Right cardiac atrium (tissue), 5 donors: ENCODE data around the gene COL5A1. TPM values are rescaled to one million over a fixed set of nuclear protein-coding genes. Genes with fewer than 3 reads are reported as not detected.
"Not testable (repeated sequence)": the region's sequence is repeated elsewhere in the genome, so short reads cannot be mapped to it uniquely, and the experiment has no call there.

ENCODE experiments used
- ATAC-seq, 2 donors: fragments of 200-7000 bp; cut with Tn5 transposase; one replicate each; pipeline versions ENCODE4 v1.8.0 to v1.9.1; 2020; ENCODE audit warnings: moderate library complexity in 2 of 2, mild to moderate bottlenecking in 1 of 2
- DNase-seq, 3 donors: peaks; one replicate each; pipeline ENCODE4 v3.0.0-alpha.2; 2020
- H3K27ac ChIP-seq: one replicate; pipeline ENCODE4 v1.5.1; 2013; ENCODE audit warnings: mild to moderate bottlenecking, low read length, control low read depth, moderate library complexity
- H3K27me3 ChIP-seq: one replicate; pipeline ENCODE4 v1.6.1; 2013; ENCODE audit not compliant: control insufficient read depth, insufficient read depth
- H3K4me1 ChIP-seq: one replicate; pipeline ENCODE4 v1.6.1; 2013; ENCODE audit warnings: low read length; ENCODE audit not compliant: control insufficient read depth, insufficient read depth
- H3K4me3 ChIP-seq: one replicate; pipeline ENCODE4 v1.5.1; 2013; ENCODE audit warnings: low read length, control low read depth
- H3K9me3 ChIP-seq: one replicate; pipeline ENCODE4 v1.6.1; 2013; ENCODE audit warnings: low read length; ENCODE audit not compliant: control insufficient read depth
- WGBS: extraction: QIAGEN DNeasy Blood & Tissue Kit; methylation state at CpG from one replicate; pipeline ENCODE4 v1.1.7; 2013; 5-methylcytosine and 5-hydroxymethylcytosine counted together
- intact Hi-C, 4 donors: fragments of 100-400 bp; cut with DNase I; formaldehyde crosslinking; loops; one replicate each; pipeline versions ENCODE4 v1.11.0 to v1.14.0; 2022 to 2023
- polyA plus RNA-seq: library from polyadenylated mRNA; stranded (reverse); fragments of 200-250 nt; gene quantifications from one replicate; pipeline ENCODE4 v1.2.3, GENCODE V29; 2013
- total RNA-seq, 4 donors: library from RNA; stranded (reverse); fragmentation: NEBNext Ultra II Directional; extraction: Animal tissue kit (Norgen Biotek cat#: 25700); gene quantifications; one replicate each; pipeline ENCODE4 v1.2.1, GENCODE V29; 2021
- donor health status: healthy with polysubstance abuse.
- donor health status: DM: no; HTN: yes; CAD: no.
- donor health status: DM: no; HTN: no; CAD: no.
- donor health status: DM: no; HTN: yes; CAD: no; lungs with severe emphysema.
- donor health status: DM: yes; HTN: yes; CAD: no.

Gene COL5A1
- total and polyA plus RNA-seq, 5 donors = 15.4 to 35.8 (median 22.7) TPM

- peak; percentile 29 to 77 (median 76) for DNase-seq
- ATAC-seq = peak; percentile 10 to 32
Measured at GRCh38 chr9:134681061-134681661, 39.6 kb downstream of the COL5A1 start.

GRCh38 chr9:134682026-134682425, 40.4 kb downstream of the COL5A1 start:
- Histone ChIP-seq H3K4me1 (no peaks in the 10 kb centered on the region), H3K27me3 (no peaks in the 10 kb centered on the region), H3K9me3 (no peaks in the 10 kb centered on the region), H3K4me3 (no peak overlapping the region), H3K27ac (no peak overlapping the region)
- peak; percentile 47 to 61 for ATAC-seq
- 61% methylated on average over 15 of the region's 15 CpGs for WGBS
- peak; percentile 28 to 73 (median 72) for DNase-seq
- intact Hi-C loops = loop anchor here in 1 of 4 donors (5.0 kb wide), 1 partner anchor 225 kb away; no protein-coding TSS in a partner anchor

More at GRCh38 chr9:134681061-134681661, 39.6 kb downstream of the COL5A1 start:
- no peaks in the 10 kb centered on the region for H3K27me3 ChIP-seq
- intact Hi-C loops = loop anchor here in 1 of 4 donors (5.0 kb wide), 1 partner anchor 224 kb away; no protein-coding TSS in a partner anchor
- no peak overlapping the region for H3K4me3 ChIP-seq
- WGBS = 43% methylated on average over 22 of the region's 22 CpGs
- no peaks in the 10 kb centered on the region for H3K4me1 ChIP-seq
- H3K27ac ChIP-seq = no peak overlapping the region
- H3K9me3 ChIP-seq = no peaks in the 10 kb centered on the region

- Histone ChIP-seq H3K27ac (no peak overlapping the region), H3K27me3 (no peaks in the 10 kb centered on the region), H3K4me1 (no peaks in the 10 kb centered on the region), H3K4me3 (no peak overlapping the region), H3K9me3 (no peaks in the 10 kb centered on the region)
- intact Hi-C loops = loop anchor here in 1 of 4 donors (5.0 kb wide), 1 partner anchor 226 kb away; no protein-coding TSS in a partner anchor
- DNase-seq (peak in 2 of 3 donors; percentile 11 to 39), ATAC-seq (no peak)
- whole genome bisulfite sequencing = 67% methylated on average over 25 of the region's 25 CpGs
Measured at GRCh38 chr9:134682651-134683364, 41.2 kb downstream of the COL5A1 start.

DNA sequence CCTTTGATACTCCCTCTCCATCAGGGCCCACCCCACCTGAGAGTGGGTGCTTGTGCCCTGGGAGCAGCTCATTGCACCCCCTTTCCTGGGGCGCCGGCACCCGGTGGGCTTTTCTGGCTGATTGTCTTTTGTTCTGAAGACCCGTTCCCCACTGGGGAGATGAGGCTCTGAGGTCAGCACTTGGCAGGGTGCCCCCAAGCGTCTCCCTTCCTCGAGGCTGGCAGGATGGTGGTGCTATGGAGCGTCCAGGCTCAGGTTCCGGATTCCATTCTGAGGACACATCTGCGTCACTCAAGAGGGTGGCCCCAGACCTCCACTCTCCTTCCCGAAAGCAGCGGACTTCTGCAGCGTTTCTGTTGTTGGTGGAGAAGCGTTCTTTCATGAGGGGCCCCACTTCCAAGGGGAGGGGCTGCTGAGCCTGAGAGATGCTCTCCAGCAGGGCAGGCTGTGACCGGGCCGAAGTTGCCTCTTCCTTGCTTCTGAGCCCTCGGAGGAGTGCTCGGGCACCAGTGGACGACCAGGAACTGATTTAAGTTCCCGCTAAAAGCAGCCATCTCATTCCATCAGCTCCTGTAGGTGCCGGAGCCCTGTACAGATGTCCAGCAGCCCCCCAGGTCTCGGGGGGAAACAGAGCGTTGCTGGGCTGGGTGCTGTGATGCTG, 42.2 kb downstream of the COL5A1 start:
- DNase-seq (peak; percentile 69 to 84 (median 79)), ATAC-seq (peak in 1 of 2 donors; percentile 45)
- Histone ChIP-seq H3K27me3 (no peaks in the 10 kb centered on the region), H3K27ac (no peak overlapping the region), H3K9me3 (no peaks in the 10 kb centered on the region), H3K4me1 (no peaks in the 10 kb centered on the region), H3K4me3 (no peak overlapping the region)
- WGBS = 71% methylated on average over 22 of the region's 22 CpGs
- intact Hi-C loops = loop anchor here in 1 of 4 donors (5.0 kb wide), 1 partner anchor 227 kb away; no protein-coding TSS in a partner anchor

GRCh38 chr9:134684375-134684723, 42.7 kb downstream of the COL5A1 start:
- Histone ChIP-seq H3K4me3 (no peak overlapping the region), H3K27me3 (no peaks in the 10 kb centered on the region), H3K27ac (no peak overlapping the region), H3K9me3 (no peaks in the 10 kb centered on the region), H3K4me1 (no peaks in the 10 kb centered on the region)
- no peak for ATAC-seq
- no peak for DNase-seq
- intact Hi-C loops = loop anchor here in 1 of 4 donors (5.0 kb wide), 1 partner anchor 227 kb away; no protein-coding TSS in a partner anchor
- 94% methylated on average over 3 of the region's 3 CpGs for WGBS

GRCh38 chr9:134684941-134685340, 43.3 kb downstream of the COL5A1 start:
- DNase-seq, H3K27me3 ChIP-seq, H3K4me3 ChIP-seq, H3K27ac ChIP-seq, H3K9me3 ChIP-seq, ATAC-seq, H3K4me1 ChIP-seq: not testable (repeated sequence)
- intact Hi-C loops = loop anchor here in 1 of 4 donors (5.0 kb wide), 1 partner anchor 228 kb away; no protein-coding TSS in a partner anchor

DNA sequence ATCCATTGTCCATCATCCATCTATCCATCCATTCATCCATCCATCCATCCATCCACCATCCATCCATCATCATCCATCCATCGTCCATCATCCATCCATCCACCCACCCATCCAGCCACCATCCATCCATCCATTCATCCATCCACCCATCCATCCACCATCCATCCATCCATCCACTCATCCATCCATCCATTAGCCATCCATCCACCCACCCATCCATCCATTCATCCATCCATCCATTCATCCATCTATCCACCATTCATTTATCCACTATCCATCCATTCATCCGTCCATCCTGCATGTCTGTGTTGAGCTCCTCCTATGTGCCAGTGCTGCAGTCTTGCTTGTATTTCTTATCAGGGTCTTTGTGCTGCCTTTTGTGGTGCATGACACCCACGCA, 44.2 kb downstream of the COL5A1 start:
- no peak for DNase-seq
- Histone ChIP-seq H3K27me3 (no peaks in the 10 kb centered on the region), H3K27ac (no peak overlapping the region), H3K4me1 (no peaks in the 10 kb centered on the region), H3K9me3 (no peaks in the 10 kb centered on the region), H3K4me3 (no peak overlapping the region)
- intact Hi-C loops = no loop called here
- WGBS = 94% methylated on average over 3 of the region's 3 CpGs
- ATAC-seq = no peak

DNA sequence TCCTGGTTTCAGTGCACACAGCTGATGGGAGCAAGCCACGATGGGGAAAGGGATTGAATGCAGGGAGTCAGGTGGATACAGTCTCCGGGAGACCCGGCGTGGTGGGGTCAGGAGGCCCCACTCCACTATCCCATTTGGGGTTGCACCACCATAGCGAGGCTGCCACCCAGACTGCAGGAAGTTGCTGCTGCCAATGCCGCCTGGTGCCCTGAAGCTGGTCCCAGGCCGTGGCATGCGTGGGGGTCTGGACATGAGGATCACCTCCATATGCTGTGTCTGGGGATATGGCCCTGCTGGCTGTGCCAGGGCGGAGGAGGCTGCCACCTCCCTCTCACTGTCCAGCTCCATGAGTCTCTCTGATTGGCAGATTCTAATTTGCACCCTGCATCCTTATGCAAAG, 45.3 kb downstream of the COL5A1 start:
- intact Hi-C loops = no loop called here
- Histone ChIP-seq H3K27ac (no peak overlapping the region), H3K4me3 (no peak overlapping the region), H3K27me3 (no peaks in the 10 kb centered on the region), H3K4me1 (no peaks in the 10 kb centered on the region), H3K9me3 (no peaks in the 10 kb centered on the region)
- 84% methylated on average over 9 of the region's 9 CpGs for WGBS
- ATAC-seq (no peak), DNase-seq (peak in 2 of 3 donors; percentile 4 to 15)

- H3K4me1 ChIP-seq = no peaks in the 10 kb centered on the region
- peak in 2 of 3 donors; percentile 10 to 29 for DNase-seq
- no peaks in the 10 kb centered on the region for H3K9me3 ChIP-seq
- intact Hi-C loops = no loop called here
- H3K27ac ChIP-seq = no peak overlapping the region
- H3K4me3 ChIP-seq = no peak overlapping the region
- ATAC-seq = no peak
- 91% methylated on average over 10 of the region's 10 CpGs for WGBS
- no peaks in the 10 kb centered on the region for H3K27me3 ChIP-seq
Measured at GRCh38 chr9:134687556-134687955, 46.0 kb downstream of the COL5A1 start.

GRCh38 chr9:134688231-134688630, 46.6 kb downstream of the COL5A1 start:
- peak in 2 of 3 donors; percentile 10 to 57 for DNase-seq
- no peak for ATAC-seq
- H3K27me3 ChIP-seq = no peaks in the 10 kb centered on the region
- WGBS = 86% methylated on average over 15 of the region's 15 CpGs
- H3K9me3 ChIP-seq = no peaks in the 10 kb centered on the region
- H3K4me3 ChIP-seq = no peak overlapping the region
- H3K4me1 ChIP-seq = no peaks in the 10 kb centered on the region
- H3K27ac ChIP-seq = no peak overlapping the region
- intact Hi-C loops = no loop called here
